Esophagus squamous epithelium (tissue), 4 donors: ENCODE results near the gene CPSF7.

ENCODE experiments used
- POLR2A ChIP-seq, 4 donors: fragments of 450-650 bp; IDR thresholded peaks; one replicate each; pipeline ENCODE4 v1.6.1; 2017; ENCODE audit warnings: antibody characterized with exemption in 4 of 4, mild to moderate bottlenecking in 4 of 4, moderate library complexity in 3 of 4
- TF ChIP-seq, protein P1 (sequence below), 6 experiments: fragments of 450-650 bp in 4 of 6; fragments of 200-600 bp in 2 of 6; sonication (generic) in 2 of 6; IDR thresholded peaks; one replicate each; pipeline ENCODE4 v1.5.1; 2016 to 2019; ENCODE audit warnings: antibody characterized with exemption in 6 of 6, mild to moderate bottlenecking in 4 of 6, moderate library complexity in 4 of 6

GRCh38 chr11:61380884-61381283 is 48.9 kb downstream of the CPSF7 start:
- TF ChIP-seq, protein P1, sequence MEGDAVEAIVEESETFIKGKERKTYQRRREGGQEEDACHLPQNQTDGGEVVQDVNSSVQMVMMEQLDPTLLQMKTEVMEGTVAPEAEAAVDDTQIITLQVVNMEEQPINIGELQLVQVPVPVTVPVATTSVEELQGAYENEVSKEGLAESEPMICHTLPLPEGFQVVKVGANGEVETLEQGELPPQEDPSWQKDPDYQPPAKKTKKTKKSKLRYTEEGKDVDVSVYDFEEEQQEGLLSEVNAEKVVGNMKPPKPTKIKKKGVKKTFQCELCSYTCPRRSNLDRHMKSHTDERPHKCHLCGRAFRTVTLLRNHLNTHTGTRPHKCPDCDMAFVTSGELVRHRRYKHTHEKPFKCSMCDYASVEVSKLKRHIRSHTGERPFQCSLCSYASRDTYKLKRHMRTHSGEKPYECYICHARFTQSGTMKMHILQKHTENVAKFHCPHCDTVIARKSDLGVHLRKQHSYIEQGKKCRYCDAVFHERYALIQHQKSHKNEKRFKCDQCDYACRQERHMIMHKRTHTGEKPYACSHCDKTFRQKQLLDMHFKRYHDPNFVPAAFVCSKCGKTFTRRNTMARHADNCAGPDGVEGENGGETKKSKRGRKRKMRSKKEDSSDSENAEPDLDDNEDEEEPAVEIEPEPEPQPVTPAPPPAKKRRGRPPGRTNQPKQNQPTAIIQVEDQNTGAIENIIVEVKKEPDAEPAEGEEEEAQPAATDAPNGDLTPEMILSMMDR (IDR thresholded peaks at IDR 0.05) = no peak
- TF ChIP-seq POLR2A (IDR thresholded peaks at IDR 0.05) = no peak
